Activated T-cell treated with anti-CD3 and anti-CD28 coated beads for 24 hours (primary cell): Measurements from ENCODE around the gene FAM193A.
"Not testable (repeated sequence)": the region's sequence is repeated elsewhere in the genome, so short reads cannot be mapped to it uniquely, and the experiment has no call there.

Experiments
- DNase-seq: peaks from one replicate; pipeline ENCODE4 v3.0.0-alpha.2; 2020; ENCODE audit warnings: low read depth

The FAM193A gene

DNA sequence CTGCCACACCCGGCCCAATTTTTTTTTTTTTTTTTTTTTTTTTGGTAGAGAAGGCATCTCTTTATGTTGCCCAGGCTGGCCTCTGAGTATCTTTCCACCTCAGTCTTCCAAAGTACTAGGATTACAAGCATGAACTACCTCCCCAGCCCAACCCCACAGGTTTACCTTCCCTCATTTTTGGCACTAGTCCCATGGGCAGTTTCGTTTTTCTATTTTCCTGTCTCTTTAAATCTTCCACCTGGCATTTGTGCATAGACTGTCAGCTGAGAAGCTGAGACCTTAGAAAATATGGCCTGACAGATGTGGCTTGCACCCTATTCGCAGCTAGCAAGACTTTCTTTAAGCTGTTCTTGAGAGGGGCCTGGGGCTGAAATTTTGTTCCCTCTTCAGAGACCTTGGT lies 191.8 kb downstream of the FAM193A start:
- DNase-seq = no peak

GRCh38 chr4:2728806-2729532 lies 192.5 kb downstream of the FAM193A start:
- DNase-seq = no peak

GRCh38 chr4:2729533-2729875 lies 193.1 kb downstream of the FAM193A start:
- no peak for DNase-seq

DNA sequence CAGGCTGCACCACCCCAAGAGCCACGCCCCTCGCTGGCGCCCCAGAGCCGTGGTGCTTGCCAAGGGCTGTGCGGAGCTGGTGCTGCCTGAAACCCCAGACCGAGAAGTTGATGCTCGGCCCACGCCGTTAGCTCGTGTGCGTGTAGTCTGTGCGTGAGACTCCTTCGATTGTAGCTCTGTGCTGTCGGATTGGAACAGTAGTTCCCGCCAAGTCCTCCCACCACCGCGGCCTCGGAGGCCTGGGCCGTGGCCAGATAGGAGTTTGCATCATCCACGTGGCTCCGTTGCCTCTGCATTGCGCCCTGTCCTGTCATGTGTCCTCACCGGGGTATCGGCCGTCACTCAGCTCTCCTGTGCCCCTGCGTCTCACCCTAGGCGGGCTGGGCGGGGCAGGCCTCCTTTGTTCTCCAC lies 195.5 kb downstream of the FAM193A start:
- no peak for DNase-seq

DNA sequence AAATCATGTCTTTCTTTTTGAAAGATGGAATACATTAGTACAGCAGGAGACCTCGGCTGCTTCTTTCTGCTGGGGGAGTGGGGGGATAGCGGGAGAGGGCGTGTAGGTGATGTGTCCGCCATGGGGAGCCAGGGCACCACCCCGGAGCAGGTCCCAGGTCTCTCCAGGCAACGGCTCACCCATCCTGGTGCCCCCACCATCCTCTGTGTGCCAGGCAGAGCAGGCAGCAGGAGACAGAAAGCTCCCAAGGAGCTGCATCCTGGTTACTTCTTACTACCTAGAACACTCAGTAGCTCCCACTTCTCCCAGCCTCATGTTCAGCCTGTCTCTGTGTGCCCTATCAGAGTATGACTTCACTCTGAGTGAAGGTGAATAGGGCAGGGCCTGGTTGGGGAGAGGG lies 196.1 kb downstream of the FAM193A start:
- no peak for DNase-seq

DNA sequence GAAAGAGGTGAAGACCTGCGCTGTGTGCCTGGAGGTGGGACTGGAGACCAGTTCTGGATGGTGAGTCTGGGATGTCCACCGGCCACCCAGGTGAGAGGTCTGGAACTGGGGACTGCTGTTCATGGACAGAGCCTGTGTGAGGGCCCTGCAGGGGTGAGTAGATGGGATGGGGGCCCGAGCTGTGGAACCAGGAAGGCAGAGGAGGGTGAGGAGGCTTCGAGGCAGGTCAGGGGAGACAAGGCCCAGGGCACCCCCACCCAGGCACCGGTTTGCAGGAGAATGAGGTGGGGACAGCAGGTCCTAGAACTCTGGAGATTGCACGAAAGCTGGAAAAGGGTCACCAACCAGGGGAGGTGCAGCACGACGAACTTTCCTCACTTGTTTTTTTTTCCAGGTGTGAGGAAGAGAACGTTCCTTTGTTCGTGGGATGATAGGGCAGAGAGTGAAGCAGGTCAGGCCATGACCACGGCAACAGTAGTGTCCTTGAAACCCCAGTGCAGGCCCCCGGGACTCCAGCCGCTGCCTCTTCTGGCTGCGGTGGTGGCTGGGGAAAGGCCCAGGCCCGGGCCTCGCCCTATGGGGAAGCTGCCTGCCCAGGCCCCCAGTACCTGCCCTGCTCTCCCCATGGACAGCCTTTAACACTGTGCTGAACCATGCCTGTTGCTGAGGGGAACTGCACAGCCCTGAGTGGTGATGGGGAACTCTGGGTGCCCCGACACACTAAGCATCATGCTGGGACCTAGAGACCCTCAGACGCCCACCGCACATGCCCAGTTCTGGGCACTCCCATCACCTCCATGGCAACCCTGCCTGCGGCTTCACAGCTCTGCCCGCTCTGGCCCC lies 196.8 kb downstream of the FAM193A start:
- DNase-seq = no peak

- no peak for DNase-seq
Observed at GRCh38 chr4:2733844-2734574, 197.6 kb downstream of the FAM193A start.

DNA sequence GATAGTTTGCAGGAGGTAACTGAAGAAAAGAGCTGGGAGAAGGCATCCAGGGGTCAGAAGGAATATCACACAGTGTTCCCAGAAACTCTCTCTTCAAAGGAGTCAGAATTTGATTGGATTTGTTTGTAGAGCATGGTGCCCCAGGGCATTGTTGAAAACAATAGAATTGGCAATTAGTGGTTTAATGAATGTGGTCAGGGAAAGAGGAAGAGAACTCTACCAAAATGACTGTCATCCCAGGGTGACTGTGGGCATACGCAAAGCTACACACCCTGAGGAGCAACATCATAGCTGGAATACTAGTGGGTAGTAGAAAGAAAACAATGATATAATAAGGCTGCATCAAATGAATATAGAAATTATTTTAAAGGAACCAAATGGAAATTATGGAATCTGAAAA lies 198.2 kb downstream of the FAM193A start:
- no peak for DNase-seq

- DNase-seq = no peak
Observed at GRCh38 chr4:2735869-2736268, 199.4 kb downstream of the FAM193A start.

GRCh38 chr4:2738296-2738695 lies 201.8 kb downstream of the FAM193A start:
- DNase-seq = not testable (repeated sequence)

- DNase-seq = no peak
Observed at GRCh38 chr4:2741626-2742025, 205.2 kb downstream of the FAM193A start.

DNA sequence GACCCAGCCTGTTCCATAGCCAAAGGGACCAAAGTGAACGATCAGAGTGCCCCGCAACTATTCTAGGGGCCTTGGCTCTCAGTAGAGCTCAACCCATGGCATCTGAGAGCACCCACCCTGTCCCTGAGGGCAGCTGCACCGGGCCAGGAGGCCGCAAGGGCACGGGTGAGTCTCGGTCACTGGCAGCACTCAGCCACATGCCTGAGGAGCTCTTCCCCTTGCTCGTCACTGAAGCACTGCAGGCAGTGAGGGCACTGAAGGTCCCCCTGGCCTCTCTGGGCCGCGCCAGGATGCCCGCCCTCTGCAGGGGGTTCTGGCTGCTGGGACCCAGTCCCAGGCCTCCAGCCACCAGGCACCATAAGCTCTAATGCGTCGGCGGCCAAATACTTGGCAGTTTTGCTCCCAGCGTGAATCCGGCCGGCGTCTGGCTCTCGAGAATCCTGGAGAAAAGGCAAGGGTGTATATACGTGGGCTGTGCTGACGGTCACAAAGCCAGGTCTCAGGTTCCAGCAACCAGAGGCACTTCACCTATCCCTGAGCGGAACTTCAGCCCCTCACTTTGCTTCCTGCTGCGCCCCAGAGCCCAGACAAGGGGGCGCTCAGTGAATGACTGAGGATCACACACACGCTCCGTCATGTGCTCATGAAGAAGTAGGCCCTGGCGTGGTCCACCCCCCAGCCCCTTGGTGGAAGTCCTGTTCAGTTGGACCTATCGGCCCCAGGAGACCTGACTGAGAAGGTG lies 205.8 kb downstream of the FAM193A start:
- DNase-seq = no peak

GRCh38 chr4:2742823-2743517 lies 206.5 kb downstream of the FAM193A start:
- no peak for DNase-seq

- DNase-seq = no peak
Observed at GRCh38 chr4:2743518-2744445, 207.3 kb downstream of the FAM193A start.

DNA sequence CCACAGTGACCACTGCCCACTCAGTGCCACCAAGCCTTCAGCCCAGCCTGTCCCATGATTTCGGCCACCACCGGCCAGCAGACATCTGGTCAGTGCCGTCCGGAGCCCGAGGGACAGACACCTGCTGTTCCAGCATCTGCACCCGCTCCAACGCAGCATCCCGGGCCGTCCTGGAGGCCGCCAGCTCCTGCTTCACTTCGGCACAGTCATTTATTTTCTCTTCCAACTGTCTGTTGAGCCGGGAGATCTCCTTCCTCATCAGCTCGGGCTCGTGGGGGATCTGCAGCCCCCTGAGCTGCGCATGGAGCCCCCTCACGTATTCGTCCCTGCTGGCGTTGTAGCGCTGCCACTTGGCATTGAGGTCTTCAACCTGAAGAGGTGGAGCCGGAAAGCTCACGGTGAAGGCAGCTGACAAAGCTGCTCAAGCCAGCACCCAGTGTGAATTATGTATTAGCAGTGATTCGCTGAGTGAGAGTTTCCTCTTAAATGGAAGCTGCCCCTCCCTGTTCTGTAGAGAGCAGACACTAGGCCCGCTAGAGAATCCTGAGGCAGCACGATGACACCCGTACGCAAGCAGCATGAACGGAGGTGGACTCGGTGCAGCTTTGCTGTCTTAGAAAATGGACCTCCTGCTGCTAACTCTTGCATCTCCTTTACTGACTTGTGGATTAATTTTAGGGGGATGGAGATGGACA lies 208.3 kb downstream of the FAM193A start:
- DNase-seq = no peak

DNA sequence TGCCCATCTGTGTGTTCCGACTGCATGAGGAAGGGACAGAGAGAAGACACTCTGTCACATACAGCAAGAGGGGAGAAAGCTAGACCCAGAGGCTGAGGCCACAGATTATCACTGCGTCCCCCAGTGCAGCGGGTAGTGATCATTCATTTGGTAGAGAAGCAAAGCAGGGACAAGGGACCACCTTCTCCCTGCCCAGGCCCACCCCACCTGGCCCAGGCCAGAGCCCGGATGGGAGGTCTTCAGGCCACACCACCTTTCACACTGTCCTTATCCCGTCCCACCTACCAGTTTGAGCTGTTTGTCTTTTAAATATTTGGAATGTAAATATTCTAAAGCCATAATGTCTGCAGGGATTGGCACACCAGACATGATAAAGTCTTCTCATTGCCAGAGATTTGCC lies 209.1 kb downstream of the FAM193A start:
- DNase-seq = no peak

GRCh38 chr4:2745981-2746806 lies 209.7 kb downstream of the FAM193A start:
- peak; percentile 91 for DNase-seq

GRCh38 chr4:2746891-2747695 lies 210.6 kb downstream of the FAM193A start:
- DNase-seq = no peak
